ENCODE data around the gene GJA10.

Gene GJA10

DNA sequence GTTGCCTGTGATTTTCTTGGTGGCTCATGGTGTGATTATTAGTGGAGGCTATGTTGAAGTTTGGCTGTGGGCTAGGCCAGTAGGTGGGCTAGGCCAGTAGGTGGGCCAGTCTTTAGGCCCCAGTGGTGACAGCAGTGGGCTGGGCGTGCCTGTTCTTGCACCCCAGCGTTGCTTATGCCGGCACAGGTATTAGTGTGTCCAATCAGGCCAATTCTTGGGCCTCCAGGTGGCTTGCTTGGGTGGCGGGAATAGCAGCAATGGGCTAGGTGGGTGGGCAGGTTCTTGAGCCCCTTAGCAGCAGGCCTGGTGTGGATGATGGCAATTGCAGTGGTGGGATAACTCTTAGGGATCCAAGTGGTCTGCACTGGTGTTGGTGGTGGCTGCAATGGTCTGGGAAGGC, 22.9 kb downstream of the GJA10 start:
- DNase-seq (ENCODE audit: low read depth), result no peak

DNA sequence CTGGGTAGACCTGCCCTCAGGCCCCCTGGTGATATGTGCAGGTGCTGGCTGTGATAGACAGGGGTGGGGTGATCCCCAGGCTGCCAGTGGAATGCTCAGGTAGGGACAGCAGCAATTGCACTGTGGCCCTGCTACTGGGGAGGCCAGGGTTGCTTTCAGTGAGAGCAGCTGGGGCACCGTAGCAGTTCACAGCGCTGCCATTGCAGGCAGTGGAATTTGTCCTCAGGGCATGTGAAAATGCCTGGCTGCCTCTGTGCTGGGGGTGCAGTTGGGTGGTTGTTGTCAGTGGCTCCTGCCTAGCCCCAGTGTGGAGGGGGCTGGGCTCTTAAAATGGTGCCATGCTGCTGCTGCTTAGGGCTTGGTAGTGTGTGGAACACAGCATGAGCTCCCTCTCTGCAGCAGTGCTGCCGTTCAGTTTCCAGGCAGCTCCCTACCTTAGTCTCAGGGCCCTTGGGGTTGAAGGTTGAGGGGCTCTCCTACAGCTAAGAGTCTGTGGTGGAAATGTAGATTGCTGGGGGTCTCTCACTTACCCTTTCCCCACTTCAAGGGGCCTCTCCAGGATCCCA, 23.6 kb downstream of the GJA10 start:
- DNase-seq (ENCODE audit: low read depth), result no peak

DNA sequence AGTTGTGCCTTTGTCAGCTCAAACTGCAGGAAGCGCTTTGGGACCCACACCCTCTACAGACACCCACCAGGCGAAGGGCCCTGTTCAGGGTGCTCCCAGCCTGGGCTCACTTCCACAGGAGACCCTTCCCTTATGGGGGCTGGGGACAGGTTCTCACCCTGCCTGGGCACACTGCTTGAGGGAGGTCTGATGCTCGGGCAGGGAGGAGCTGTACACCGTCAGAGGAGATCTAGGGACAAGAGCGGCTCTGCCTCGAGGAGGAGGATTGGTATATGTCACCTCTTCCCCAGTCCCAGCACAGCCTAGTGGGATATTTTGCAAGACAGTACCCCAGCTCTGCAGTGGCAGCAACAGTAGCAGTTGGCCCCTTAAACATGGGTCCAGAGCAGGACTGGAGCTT, 26.9 kb downstream of the GJA10 start:
- DNase-seq (ENCODE audit: low read depth), result no peak

DNA sequence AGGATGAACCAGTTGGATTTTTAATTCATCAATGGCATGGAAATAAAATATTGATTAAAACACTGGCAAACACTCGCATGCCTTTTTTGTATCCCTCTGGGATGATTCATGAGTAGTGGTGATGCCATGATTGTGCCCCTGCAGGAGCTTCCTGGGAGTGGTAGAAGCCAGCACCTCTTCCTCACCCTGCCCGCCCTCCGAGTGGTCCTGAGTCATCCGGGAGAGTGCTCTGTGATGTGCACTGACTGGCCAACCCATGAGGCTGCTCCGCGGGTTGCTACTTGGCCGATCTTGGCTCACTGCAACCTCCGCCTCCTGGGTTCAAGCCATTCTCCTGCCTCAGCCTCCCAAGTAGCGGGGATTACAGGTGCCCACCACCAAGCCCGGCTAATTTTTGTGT, 27.4 kb downstream of the GJA10 start:
- DNase-seq (ENCODE audit: low read depth), result no peak

DNA sequence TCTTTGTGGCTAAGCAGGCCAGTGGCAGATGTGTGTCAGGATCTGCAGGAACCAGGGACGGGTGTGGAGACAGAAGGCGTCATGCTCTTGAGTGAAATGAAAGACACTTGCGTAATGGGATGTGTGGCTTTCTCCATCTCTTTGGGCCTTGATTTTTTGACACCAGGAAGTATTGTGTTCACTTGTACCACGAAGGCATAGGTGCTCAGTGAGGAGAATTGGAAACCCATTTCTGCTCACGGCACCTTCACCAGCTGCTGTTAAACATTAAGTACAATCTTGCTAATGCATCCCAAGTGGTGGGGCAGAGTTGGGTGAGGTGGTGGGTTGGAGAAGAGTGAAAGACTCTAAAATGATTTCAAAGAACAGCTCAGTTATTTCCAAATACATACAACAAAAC, 30.0 kb downstream of the GJA10 start:
- DNase-seq (ENCODE audit: low read depth), result no peak

DNA sequence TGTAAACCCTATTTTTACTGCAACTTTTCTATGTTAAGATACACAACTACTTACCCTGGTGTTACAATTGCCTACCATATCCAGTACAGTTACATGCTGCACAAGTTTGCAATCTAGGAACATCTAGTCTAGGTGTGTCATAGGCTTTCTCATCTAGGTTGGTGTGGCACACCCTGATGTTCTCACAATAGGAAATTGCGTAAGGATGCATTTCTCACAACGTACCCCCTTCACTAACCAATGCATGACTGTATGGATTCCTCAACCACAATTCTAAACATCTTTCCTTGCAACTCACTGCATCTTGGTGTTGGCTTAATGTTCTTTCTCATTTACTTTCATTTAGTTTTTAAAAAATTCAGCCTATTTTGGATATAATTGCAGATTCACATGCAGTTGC, 31.6 kb downstream of the GJA10 start:
- DNase-seq (ENCODE audit: low read depth), result no peak

DNA sequence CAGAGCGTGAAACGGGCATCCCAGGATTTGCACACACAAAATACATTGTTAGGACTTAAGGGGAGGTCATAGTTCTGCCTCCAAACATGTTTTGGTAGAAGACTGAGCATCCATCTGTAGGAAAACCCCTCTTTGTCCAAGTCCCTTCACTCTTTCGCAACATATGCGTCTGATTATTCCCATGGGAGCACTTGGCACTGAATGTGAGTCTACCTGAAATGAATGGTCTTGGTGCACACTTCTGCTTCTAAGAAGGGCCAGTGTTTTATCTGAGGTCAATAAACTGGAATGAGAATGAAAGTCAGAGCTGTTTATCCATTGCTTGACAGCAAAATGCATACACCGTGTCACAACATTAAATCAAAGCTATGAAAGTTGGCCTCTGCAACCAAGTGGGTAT, 33.0 kb downstream of the GJA10 start:
- no peak for DNase-seq (ENCODE audit: low read depth)

DNA sequence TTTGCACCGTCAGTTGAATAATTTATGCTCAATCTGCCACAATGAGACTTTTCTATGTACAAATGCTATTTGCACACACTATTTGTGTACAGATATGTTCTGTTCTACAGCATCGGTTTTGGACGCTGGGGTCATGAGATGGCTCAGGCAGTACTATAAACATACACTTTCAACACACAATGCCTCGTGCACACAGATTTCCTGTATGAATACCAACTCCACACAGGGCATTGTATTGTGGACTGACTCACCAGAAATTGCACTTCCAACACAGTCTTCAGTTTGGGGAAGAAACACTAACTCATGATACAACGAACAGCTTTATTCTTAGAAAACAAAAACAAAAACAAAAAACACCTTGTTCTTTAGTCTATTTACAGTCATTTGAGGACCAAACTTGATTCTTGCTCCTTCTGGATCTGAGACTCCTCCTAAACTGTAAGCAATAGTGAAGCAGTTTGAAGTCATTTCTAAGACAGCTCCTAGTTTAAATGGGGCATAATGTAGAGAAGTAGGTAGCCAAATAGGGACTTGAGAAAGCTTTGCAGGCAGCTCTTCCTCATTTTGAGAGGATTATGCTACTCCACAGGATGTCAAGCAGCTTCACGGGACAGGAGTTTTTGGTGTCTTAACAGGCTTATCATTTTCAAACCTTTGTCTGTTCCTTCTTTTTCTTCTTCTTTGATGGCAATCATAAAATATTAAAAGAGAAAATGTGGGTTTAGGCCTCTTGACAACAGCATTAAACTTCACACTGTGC, 33.7 kb downstream of the GJA10 start:
- DNase-seq (ENCODE audit: low read depth), result no peak

DNA sequence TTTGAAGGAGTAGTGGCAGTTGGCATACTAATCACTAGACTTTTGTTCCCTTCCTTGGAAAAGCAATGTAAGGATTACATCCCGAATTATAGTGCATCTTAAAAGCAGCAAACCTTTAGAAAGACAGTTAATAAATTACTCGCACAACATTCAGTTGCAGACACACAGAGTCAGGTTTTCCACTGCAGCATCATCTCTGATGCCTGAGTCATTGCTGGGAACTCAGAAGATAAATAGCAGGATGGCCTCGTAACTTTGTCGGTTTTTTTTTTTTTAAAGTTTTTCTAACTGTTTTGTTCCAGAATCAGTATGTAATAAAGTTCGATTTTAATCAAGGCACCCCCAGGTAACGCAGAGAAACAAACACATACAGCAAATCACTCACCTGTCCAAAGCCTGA, 34.3 kb downstream of the GJA10 start:
- DNase-seq (ENCODE audit: low read depth), result no peak

DNA sequence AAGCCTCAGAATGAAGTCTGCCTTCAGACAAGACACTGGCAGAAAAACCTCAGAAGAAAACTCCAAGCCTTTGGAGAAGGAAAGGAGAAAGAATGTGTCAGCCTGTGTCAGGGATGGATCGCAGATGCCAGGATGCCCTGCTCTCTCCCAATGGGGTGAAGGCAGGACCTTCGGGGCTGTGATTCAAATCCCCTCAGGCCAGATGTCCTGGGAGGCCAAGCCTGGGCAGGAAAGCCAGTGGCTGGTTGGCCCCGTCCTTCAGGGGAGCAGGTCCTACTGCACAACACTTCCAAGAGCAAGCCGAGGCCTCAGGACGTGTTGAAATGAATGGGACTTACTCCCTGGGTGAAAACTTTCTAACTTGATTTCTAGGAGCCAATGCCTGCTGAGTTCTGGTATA, 36.5 kb downstream of the GJA10 start:
- DNase-seq (ENCODE audit: low read depth), result no peak

DNA sequence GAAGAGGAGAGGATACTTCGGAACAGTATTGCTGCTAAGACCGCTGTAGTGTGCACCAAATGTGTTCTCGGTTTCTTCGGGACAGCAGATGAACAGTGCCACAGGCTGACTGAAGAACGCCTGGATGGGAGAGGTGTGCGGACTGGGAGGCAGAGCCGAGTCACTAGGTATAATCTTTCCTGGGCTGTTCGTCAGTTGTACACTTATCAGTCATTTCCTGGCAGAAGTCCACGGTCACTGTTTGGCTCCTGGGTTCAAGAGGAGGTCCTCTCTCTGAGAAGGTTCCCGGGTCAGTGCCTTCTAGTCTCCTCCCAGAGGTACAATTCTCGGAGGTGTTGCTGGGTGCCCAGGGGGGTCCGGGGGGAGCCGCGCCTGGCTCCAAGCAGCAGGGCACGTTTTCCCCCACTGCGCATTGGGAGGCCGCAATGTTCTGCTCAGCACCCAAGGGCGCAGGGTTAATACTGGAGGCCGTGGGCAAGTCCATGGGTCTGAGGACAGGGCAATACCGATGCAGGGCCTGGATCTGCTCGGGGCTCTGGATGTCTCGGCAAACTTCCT, 38.1 kb downstream of the GJA10 start:
- DNase-seq (ENCODE audit: low read depth), result no peak

DNA sequence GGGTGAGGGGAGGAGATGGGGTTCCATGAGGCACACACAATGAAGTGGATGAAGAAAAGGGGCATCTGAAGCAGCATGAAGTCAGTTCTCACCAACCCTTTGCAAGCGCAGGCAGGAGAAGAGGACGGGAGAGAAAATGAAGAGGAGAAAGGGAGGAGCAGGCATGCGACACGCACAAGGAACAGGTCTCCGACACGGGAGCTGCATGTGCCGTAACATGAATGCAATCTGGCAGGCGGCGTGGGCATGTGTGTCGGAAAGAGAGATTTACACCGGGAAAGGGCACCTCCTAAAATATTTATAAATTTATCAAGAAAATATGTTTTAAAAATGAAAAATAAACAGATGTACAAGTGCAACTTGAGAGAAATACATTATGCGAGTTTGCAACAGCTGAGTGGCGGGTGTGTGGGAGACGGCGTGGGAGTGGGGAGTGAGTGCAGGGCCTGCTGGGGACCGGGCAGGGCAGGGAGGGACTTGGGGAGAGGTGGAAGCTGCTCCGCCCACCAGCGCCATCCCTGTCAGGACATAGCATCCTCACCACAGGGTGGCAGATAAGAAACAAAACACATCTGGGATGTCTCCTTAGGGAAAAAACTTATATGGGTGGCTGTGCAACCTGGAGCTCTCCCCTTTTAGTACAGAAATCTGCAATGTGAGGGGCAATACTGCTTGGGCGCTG, 40.6 kb downstream of the GJA10 start:
- DNase-seq (ENCODE audit: low read depth), result no peak

DNA sequence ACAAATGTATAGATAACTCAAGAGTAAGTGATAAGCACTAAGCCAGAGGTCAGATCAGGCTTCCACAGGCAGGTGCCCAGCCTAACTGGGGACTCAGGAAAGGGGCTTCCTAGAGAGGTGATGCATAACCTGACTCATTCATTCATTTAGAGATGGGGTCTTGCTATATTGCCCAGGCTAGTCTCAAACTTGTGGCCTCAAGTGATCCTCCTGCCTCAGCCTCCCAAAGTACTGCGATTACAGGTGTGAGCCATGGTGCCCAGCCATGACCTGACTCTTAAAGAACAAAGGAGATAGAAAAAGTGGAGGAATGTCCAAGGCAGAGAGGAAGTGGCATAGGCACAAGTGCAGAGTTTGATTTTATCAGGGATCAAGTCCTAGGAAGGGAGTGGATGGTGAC, 41.9 kb downstream of the GJA10 start:
- no peak for DNase-seq (ENCODE audit: low read depth)

DNA sequence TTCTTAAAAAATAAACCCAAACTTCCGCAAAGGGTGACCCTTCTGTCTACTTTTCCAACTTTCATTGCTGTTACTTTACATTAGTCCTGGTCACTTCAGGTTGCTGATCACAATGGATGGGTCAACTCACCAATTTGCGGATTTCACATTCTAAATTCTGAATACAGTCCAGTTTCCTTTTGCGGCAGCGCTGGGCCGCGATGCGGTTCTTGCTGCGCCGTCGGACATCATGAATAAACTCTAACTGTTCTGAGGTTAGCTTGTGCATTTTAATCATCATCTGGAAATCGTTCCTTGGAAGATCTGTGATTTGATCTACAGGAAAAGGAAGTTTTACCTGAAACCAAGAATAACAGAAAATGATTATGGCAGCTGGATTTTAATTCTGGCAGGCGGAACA, 43.7 kb downstream of the GJA10 start:
- DNase-seq (ENCODE audit: low read depth), result no peak

DNA sequence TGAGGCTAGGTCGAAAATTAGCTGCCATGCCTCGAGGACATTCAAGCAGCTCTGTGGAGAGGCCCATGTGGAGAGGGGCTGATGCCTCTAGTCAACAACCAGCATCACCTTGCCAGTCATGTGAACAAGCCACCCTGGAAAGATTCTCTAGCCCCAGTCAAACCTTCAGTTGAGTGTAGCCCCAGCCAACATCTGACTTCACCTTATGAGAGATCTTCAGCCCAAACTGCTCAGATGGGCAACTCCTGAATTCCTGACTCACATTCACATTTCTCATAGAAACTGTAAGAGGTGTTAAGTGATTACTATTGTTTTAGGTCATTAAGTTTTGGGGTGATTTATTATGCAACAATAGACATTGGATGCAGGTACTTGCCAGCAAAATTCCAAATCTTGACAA, 44.9 kb downstream of the GJA10 start:
- no peak for DNase-seq (ENCODE audit: low read depth)

DNA sequence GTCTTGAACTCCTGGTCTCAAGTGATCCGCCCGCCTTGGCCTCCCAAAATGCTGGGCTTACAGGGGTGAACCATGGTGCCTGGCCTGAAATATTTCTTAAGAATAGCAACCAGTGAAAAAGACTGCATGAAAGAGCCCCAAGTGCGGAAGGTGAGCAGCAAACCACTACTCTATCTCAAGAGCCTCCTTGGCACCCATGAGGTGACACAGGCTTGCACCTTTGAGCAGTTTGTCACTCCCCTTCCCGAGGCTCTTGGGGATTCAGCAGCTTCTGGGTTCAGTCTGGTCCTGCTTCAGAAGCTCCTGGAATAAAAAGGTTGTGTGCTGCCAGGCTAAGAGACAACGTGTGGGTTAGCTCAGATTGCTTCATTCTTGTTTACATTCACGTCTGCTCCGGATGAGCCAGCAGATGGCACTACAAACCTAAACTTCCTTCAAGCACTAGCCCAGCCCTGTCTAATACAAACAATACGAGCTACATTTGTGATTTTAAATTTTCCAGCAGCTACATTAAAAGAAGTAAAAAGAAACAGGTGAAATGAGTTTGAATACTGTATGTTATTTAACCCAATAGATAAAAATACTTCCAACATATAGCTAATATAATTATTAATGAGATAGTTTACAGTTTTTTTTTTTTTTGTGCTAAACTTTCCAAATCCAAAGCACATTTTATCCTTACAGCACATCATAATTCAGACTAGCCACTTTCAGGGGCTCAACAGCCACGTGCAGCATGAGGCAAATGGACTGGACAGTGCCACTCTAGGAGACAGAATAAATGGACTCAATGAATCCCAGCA, 46.2 kb downstream of the GJA10 start:
- peak; percentile 72 for DNase-seq (ENCODE audit: low read depth)

DNA sequence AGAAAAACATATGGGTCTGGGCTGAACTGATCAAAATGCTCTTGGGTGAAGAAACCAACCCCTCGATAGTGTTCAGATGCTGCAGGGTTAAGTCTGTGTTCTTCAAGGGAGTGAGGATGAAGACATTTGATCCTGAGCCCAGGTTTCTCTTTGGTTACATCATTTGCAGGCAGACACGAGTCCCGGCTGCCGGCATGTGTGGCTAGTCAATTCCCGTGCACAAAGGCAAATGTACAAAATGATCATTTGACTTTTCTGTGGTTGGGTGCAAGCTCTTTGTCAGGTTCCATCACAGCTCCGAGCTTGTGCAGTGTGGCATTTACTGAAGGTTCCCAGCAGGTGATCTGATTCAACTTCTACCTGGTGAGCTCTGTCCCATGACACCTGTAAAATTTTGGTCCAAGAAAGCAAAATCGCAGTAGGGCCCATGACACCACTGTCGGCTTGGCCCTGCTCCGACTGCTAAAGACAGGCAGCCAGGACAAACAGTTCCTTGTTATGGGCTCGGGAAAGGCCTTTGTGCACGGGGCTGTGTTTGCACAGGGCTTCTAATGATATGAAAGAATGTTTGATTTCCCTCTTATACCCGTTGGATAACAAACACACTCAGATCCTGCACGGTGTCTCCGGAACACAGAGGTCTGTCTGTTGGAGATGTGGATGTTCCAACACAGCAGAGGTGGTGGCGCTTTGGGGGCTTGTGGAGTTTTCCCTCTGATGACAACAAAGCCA, 46.9 kb downstream of the GJA10 start:
- DNase-seq (ENCODE audit: low read depth), result no peak

DNA sequence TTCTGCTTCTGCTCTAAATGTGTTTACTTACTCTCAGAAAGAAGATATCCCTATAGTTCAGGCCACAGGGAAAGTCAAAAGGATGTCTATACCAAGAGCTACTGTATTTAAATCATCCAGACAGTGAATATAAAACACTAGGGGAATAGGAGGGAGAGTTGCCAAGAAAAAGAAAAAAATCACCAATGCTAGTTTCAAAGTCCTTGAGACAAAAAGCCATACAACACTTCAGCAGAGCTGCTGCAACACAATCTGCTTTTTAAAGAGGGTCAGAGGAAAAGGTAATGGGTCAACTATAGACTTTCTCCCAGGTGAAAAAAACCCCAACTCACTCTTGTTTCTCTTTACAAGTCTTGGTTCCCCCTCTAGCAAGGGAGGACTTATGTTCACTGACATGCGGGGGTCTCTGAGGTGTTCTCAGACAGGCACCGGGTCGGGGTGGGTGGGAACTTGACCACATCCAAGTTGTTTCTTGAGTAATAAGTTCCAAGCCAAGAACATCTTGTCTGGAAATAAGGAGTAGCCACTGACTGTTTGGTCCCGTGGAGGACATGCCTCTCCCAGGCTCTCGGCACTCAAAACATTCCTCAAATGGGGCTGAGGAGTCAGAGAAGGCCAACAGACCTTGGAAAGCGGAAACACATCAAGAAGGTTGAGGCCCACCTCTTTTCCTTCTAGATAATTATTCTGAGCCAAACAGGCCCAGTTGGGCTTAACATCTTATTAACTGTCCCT, 47.7 kb downstream of the GJA10 start:
- no peak for DNase-seq (ENCODE audit: low read depth)

DNA sequence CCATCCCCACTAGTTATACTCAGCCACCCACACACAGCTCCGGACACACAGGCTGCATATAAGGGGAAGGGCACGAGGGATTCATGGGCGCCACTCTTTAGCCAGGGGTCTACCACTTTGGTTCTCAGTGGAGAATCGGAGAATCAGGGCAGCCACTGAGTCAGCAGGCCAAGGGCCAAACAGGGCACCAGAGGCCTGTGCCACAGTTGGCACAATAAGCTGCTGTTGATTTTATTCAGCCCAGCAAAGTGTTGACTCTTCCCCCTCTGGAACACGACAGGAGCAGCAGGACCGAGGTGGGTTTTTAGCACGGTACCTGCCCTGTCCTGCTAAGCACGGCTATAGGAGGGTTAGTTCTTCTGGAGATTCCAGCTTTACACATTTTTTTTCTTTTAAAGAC, 48.3 kb downstream of the GJA10 start:
- DNase-seq (ENCODE audit: low read depth), result no peak

DNA sequence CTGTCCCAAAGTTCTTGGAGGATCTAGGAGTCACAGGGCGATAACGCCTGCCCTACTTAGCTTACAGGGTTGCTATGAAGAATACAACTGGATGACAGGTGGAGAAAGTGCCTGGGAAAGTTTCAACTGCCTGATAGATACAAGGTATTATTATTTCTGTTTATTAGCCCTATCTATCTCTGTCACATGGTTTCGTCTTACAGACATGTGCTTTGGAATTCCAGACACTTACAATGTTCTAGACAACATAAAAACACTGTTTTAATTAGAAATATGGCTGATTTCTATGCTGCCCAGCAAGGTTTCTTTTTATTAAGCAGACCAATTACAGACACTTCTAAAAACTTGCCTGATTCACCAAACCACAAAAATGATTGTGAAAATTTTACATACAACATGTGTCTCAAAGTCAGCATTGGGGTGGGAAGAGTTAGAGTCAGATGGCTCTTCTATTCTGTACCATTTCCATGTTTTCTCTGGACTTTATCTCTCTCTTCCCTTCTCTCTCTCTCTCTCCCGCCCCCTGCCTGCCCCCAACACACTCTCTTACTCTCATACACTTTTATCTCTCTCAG, 50.0 kb downstream of the GJA10 start:
- DNase-seq (ENCODE audit: low read depth), result no peak
